Small intestine (tissue), 7 donors: ENCODE data around the gene FZD2. TPM values are rescaled to one million over a fixed set of nuclear protein-coding genes. Genes with fewer than 3 reads are reported as not detected.

ENCODE experiments used
- DNase-seq, 2 donors: peaks; one replicate each; pipeline versions ENCODE4 v3.0.0 to v3.0.0-alpha.2; 2013
- FAIRE-seq: peaks from 2 replicates; lab custom pipeline; 2012; peaks lifted over from hg19 to GRCh38; lab: Jason Lieb, UNC
- H3K27ac ChIP-seq, 3 donors: one replicate each; pipeline ENCODE4 v1.5.1; 2013; ENCODE audit warnings: low read length in 2 of 3, mild to moderate bottlenecking in 2 of 3, control low read depth in 1 of 3, inconsistent platforms in 1 of 3, low read depth in 1 of 3, moderate library complexity in 1 of 3
- H3K27me3 ChIP-seq, 3 donors: one replicate each; pipeline ENCODE4 v1.6.1; 2013; ENCODE audit warnings: low read length in 3 of 3, inconsistent platforms in 1 of 3; ENCODE audit not compliant: control insufficient read depth in 3 of 3, insufficient read depth in 3 of 3
- H3K36me3 ChIP-seq, 3 donors: one replicate each; pipeline ENCODE4 v1.6.1; 2013; ENCODE audit warnings: low read length in 3 of 3, inconsistent platforms in 1 of 3, low read depth in 1 of 3, mild to moderate bottlenecking in 1 of 3, moderate library complexity in 1 of 3; ENCODE audit not compliant: control insufficient read depth in 3 of 3, insufficient read depth in 2 of 3
- H3K4me1 ChIP-seq, 3 donors: one replicate each; pipeline ENCODE4 v1.6.1; 2013; ENCODE audit warnings: low read length in 2 of 3, inconsistent platforms in 1 of 3, low read depth in 1 of 3, mild to moderate bottlenecking in 1 of 3, moderate library complexity in 1 of 3; ENCODE audit not compliant: control insufficient read depth in 3 of 3, insufficient read depth in 2 of 3
- H3K4me3 ChIP-seq, 3 donors: one replicate each; pipeline ENCODE4 v1.5.1; 2013; ENCODE audit warnings: low read length in 3 of 3, control low read depth in 1 of 3, inconsistent platforms in 1 of 3, low read depth in 1 of 3, mild to moderate bottlenecking in 1 of 3, moderate library complexity in 1 of 3
- H3K9me3 ChIP-seq, 2 donors: one replicate each; pipeline ENCODE4 v1.6.1; 2013; ENCODE audit warnings: low read depth in 1 of 2, low read length in 1 of 2; ENCODE audit not compliant: control insufficient read depth in 2 of 2, insufficient read depth in 1 of 2
- WGBS, 3 donors: extraction: QIAGEN DNeasy Blood & Tissue Kit; methylation state at CpG; one replicate each; pipeline ENCODE4 v1.1.7; 2013; 5-methylcytosine and 5-hydroxymethylcytosine counted together
- polyA plus RNA-seq, 4 donors: library from polyadenylated mRNA; stranded (reverse) in 3 of 4; unstranded in 1 of 4; fragments of 200-250 nt in 3 of 4; fragments of 120-200 nt in 1 of 4; gene quantifications; one replicate each; pipeline versions ENCODE4 v1.2.1 to v1.2.3, GENCODE V29; 2013
- donor health status: healthy with polysubstance abuse.
- donor health status: control.
- donor health status: control.
- donor health status: Bipolar disorder and iron deficiency.
- donor health status: healthy.

FZD2 gene
- polyA plus RNA-seq, 4 donors: 0.79 to 3.1 TPM; not detected in 2

GRCh38 chr17:44552361-44552760 lies 4.9 kb upstream of the FZD2 start:
- H3K4me3 ChIP-seq: no peak overlapping the region
- peaks cover 0 to 7% of the 10 kb centered on the region in 2 donors for H3K9me3 ChIP-seq
- FAIRE-seq: no peak
- WGBS, 3 donors: 20 to 51% (median 33%) methylated on average over 9 of the region's 9 CpGs
- DNase-seq: peak; percentile 69 to 92
- peaks cover 0 to 22% (median 0%) of the 10 kb centered on the region in 3 donors for H3K4me1 ChIP-seq
- H3K36me3 ChIP-seq: no peaks in the 10 kb centered on the region
- no peak overlapping the region for H3K27ac ChIP-seq
- peaks cover 0 to 16% (median 3%) of the 10 kb centered on the region in 3 donors for H3K27me3 ChIP-seq

- no peak for FAIRE-seq
- H3K9me3 ChIP-seq: peaks cover 0 to 16% of the 10 kb centered on the region in 2 donors
- WGBS, 3 donors: 44 to 54% (median 47%) methylated on average over 5 of the region's 5 CpGs
- H3K4me1 ChIP-seq: peaks cover 0 to 9% (median 0%) of the 10 kb centered on the region in 3 donors
- no peaks in the 10 kb centered on the region for H3K36me3 ChIP-seq
- peak overlapping the region in 1 of 3 donors; percentile 9 for H3K27ac ChIP-seq
- H3K27me3 ChIP-seq: peaks cover 0 to 41% (median 11%) of the 10 kb centered on the region in 3 donors
- DNase-seq: no peak
- no peak overlapping the region for H3K4me3 ChIP-seq
Observed at GRCh38 chr17:44555099-44555498, 2.2 kb upstream of the FZD2 start.

- peaks cover 0 to 16% of the 10 kb centered on the region in 2 donors for H3K9me3 ChIP-seq
- peaks cover 0 to 9% (median 0%) of the 10 kb centered on the region in 3 donors for H3K4me1 ChIP-seq
- H3K27me3 ChIP-seq: peaks cover 0 to 50% (median 12%) of the 10 kb centered on the region in 3 donors
- 2 to 5% (median 3%) methylated on average over 28 of the region's 28 CpGs for WGBS, 3 donors
- FAIRE-seq (no peak), DNase-seq (peak; percentile 33 to 50)
- H3K4me3 ChIP-seq: peak overlapping the region; percentile 40 to 59 (median 46)
- H3K36me3 ChIP-seq: no peaks in the 10 kb centered on the region
- H3K27ac ChIP-seq: peak overlapping the region in 2 of 3 donors; percentile 63 to 80
Observed at GRCh38 chr17:44556166-44556831, 985 bp upstream of the FZD2 start.

GRCh38 chr17:44557651-44558285 lies 484 bp downstream of the FZD2 start:
- H3K4me3 ChIP-seq: peak overlapping the region; percentile 37 to 46 (median 45)
- peaks cover 0 to 5% (median 0%) of the 10 kb centered on the region in 3 donors for H3K4me1 ChIP-seq
- DNase-seq (peak in 1 of 2 donors; percentile 51), FAIRE-seq (no peak)
- peak overlapping the region in 1 of 3 donors; percentile 50 for H3K27ac ChIP-seq
- no peaks in the 10 kb centered on the region for H3K36me3 ChIP-seq
- peaks cover 0 to 61% (median 14%) of the 10 kb centered on the region in 3 donors for H3K27me3 ChIP-seq
- H3K9me3 ChIP-seq: peaks cover 0 to 9% of the 10 kb centered on the region in 2 donors
- WGBS, 3 donors: 1 to 4% (median 3%) methylated on average over 51 to 66 of the region's 69 CpGs

GRCh38 chr17:44558334-44558709 lies 1.0 kb downstream of the FZD2 start:
- FAIRE-seq (no peak), DNase-seq (no peak)
- peak overlapping the region in 1 of 3 donors; percentile 45 for H3K4me3 ChIP-seq
- H3K4me1 ChIP-seq: peaks cover 0 to 5% (median 0%) of the 10 kb centered on the region in 3 donors
- H3K36me3 ChIP-seq: no peaks in the 10 kb centered on the region
- H3K27ac ChIP-seq: no peak overlapping the region
- peaks cover 0 to 9% of the 10 kb centered on the region in 2 donors for H3K9me3 ChIP-seq
- peaks cover 0 to 61% (median 14%) of the 10 kb centered on the region in 3 donors for H3K27me3 ChIP-seq
- 26 to 48% (median 43%) methylated on average over 26 to 31 of the region's 31 CpGs for WGBS, 3 donors

GRCh38 chr17:44558710-44559633 lies 1.7 kb downstream of the FZD2 start:
- FAIRE-seq (no peak), DNase-seq (no peak)
- Histone ChIP-seq H3K4me3 (peak overlapping the region in 1 of 3 donors; percentile 45), H3K27me3 (peaks cover 0 to 61% (median 14%) of the 10 kb centered on the region in 3 donors), H3K9me3 (peaks cover 0 to 9% of the 10 kb centered on the region in 2 donors), H3K4me1 (peaks cover 0 to 5% (median 0%) of the 10 kb centered on the region in 3 donors), H3K36me3 (no peaks in the 10 kb centered on the region), H3K27ac (peak overlapping the region in 1 of 3 donors; percentile 28)
- 38 to 65% (median 63%) methylated on average over 74 of the region's 74 CpGs for WGBS, 3 donors

GRCh38 chr17:44559634-44560554 lies 2.6 kb downstream of the FZD2 start:
- no peak for FAIRE-seq
- H3K4me3 ChIP-seq: peak overlapping the region in 1 of 3 donors; percentile 45
- peaks cover 0 to 61% (median 14%) of the 10 kb centered on the region in 3 donors for H3K27me3 ChIP-seq
- no peak for DNase-seq
- peaks cover 0 to 5% (median 0%) of the 10 kb centered on the region in 3 donors for H3K4me1 ChIP-seq
- H3K36me3 ChIP-seq: no peaks in the 10 kb centered on the region
- peaks cover 0 to 9% of the 10 kb centered on the region in 2 donors for H3K9me3 ChIP-seq
- 45 to 59% (median 57%) methylated on average over 16 of the region's 16 CpGs for WGBS, 3 donors
- H3K27ac ChIP-seq: peak overlapping the region in 1 of 3 donors; percentile 23
